ENCODE data around the gene TRIP12. TPM values are rescaled to one million over a fixed set of nuclear protein-coding genes. Genes with fewer than 3 reads are reported as not detected.

The TRIP12 gene
- total and polyA plus RNA-seq, 2 of the 13 experiments (the other 11 are each of a cell fraction or from before 2014, with no cell fraction given) = 72.1 to 153 TPM

GRCh38 chr2:229896857-229897256 is 25.0 kb downstream of the TRIP12 start:
- no peak for ATAC-seq

GRCh38 chr2:229889023-229889422 is 32.8 kb downstream of the TRIP12 start:
- Histone ChIP-seq H3K79me2 (ENCODE audit: insufficient read depth, low read length) (peaks cover 88% of the 10 kb centered on the region), H3K27ac (ENCODE audit: extremely low read length, insufficient read depth, low read length) (no peak overlapping the region), H4K20me1 (ENCODE audit: insufficient read depth, low read length) (peaks cover 21% of the 10 kb centered on the region), H3K4me1 (ENCODE audit: insufficient read depth, low read length) (no peaks in the 10 kb centered on the region), H3K4me2 (ENCODE audit: low read depth, low read length) (no peak overlapping the region), H3K36me3 (replicated peaks in 1 of 2; ENCODE audit: control insufficient read depth in 1 of 2, insufficient read depth in 2 of 2, low read length in 2 of 2) (peaks cover 2 to 35% of the 10 kb centered on the region in 2 experiments; a peak in 3 of 5 replicates), H2AFZ (ENCODE audit: low read length) (no peak overlapping the region), H3K9ac (ENCODE audit: insufficient read depth, low read depth, low read length) (no peak overlapping the region), H3K9me3 (ENCODE audit: low read length) (no peaks in the 10 kb centered on the region), H3K27me3 (ENCODE audit: control insufficient read depth in 1 of 2, insufficient read depth in 2 of 2, low read length in 2 of 2) (no peaks in the 10 kb centered on the region), H3K4me3 (replicated peaks in 1 of 3; ENCODE audit: insufficient read depth in 1 of 3, low read depth in 2 of 3, low read length in 3 of 3) (no peak overlapping the region)
- no peak for FAIRE-seq
- in situ Hi-C loops (cut with HindIII; ENCODE audit: extremely low pct_ligation_motif_present, low pct_unique_long_range_greater_than_20kb) = no loop called here
- ChIA-PET POLR2A (no interaction called here), CTCF (ENCODE audit: low intra/inter-chr PET ratio, low total read pairs) (no interaction called here)
- no peak for ATAC-seq
- BruUV-seq (replicated peaks) = no TSS peak
- intact Hi-C loops (cut with micrococcal nuclease; ENCODE audit: unreplicated experiment) = no loop called here
- DNase-seq (ENCODE audit: low spot score) = no peak
- 97% methylated on average over 2 of the region's 2 CpGs for WGBS (ENCODE audit: low lambda C conversion rate)
- TF ChIP-seq SOX6 (IDR thresholded peaks at IDR 0.05) (no peak), SOX6 (CRISPR knock-in tag; IDR thresholded peaks at IDR 0.05) (no peak), ZNF577 (CRISPR knock-in tag; IDR thresholded peaks at IDR 0.05; ENCODE audit: borderline replicate concordance, low read depth) (no peak), RARA (CRISPR knock-in tag; IDR thresholded peaks at IDR 0.05) (no peak), E2F2 (CRISPR knock-in tag; IDR thresholded peaks at IDR 0.05; ENCODE audit: borderline replicate concordance) (no peak), MYPOP (CRISPR knock-in tag; IDR thresholded peaks at IDR 0.05) (no peak), ATF5 (CRISPR knock-in tag; IDR thresholded peaks at IDR 0.05; ENCODE audit: low read depth) (no peak), ZNF616 (CRISPR knock-in tag; IDR thresholded peaks at IDR 0.05; ENCODE audit: low read depth) (no peak), TEF (CRISPR knock-in tag; IDR thresholded peaks at IDR 0.05) (no peak), PPARG (CRISPR knock-in tag; conservative IDR thresholded peaks at IDR 0.05) (no peak), TAF1 (CRISPR knock-in tag; IDR thresholded peaks at IDR 0.05) (no peak), UBTF (CRISPR knock-in tag; IDR thresholded peaks at IDR 0.05) (no peak)

More at GRCh38 chr2:229896857-229897256, 25.0 kb downstream of the TRIP12 start:
- H3K36me3 ChIP-seq (replicated peaks in 1 of 2; ENCODE audit: control insufficient read depth in 1 of 2, insufficient read depth in 2 of 2, low read length in 2 of 2) = peaks cover 2 to 16% of the 10 kb centered on the region in 2 experiments; a peak in 4 of 5 replicates
- DNase-seq (ENCODE audit: low spot score) (no peak), FAIRE-seq (no peak)
- no TSS peak for BruUV-seq (replicated peaks)
- H3K79me2 ChIP-seq (ENCODE audit: insufficient read depth, low read length) = peaks cover 91% of the 10 kb centered on the region
- H3K4me3 ChIP-seq (replicated peaks in 1 of 3; ENCODE audit: insufficient read depth in 1 of 3, low read depth in 2 of 3, low read length in 3 of 3) = no peak overlapping the region
- no peak overlapping the region for H3K4me2 ChIP-seq (ENCODE audit: low read depth, low read length)
- ChIA-PET POLR2A (no interaction called here), CTCF (ENCODE audit: low intra/inter-chr PET ratio, low total read pairs) (no interaction called here)
- TF ChIP-seq ZBTB3 (CRISPR knock-in tag; IDR thresholded peaks at IDR 0.05; ENCODE audit: borderline replicate concordance, low read depth) = no peak
- no peak for TF ChIP-seq FOSL2 (CRISPR knock-in tag; IDR thresholded peaks at IDR 0.05)
- H3K27me3 ChIP-seq (ENCODE audit: control insufficient read depth in 1 of 2, insufficient read depth in 2 of 2, low read length in 2 of 2) = no peaks in the 10 kb centered on the region
- no peaks in the 10 kb centered on the region for H3K9me3 ChIP-seq (ENCODE audit: low read length)
- intact Hi-C loops (cut with micrococcal nuclease; ENCODE audit: unreplicated experiment) (no loop called here), in situ Hi-C loops (cut with HindIII; ENCODE audit: extremely low pct_ligation_motif_present, low pct_unique_long_range_greater_than_20kb) (no loop called here)
- no peak overlapping the region for H3K27ac ChIP-seq (ENCODE audit: extremely low read length, insufficient read depth, low read length)
- H2AFZ ChIP-seq (ENCODE audit: low read length) = no peak overlapping the region
- H3K9ac ChIP-seq (ENCODE audit: insufficient read depth, low read depth, low read length) = no peak overlapping the region
- peaks cover 24% of the 10 kb centered on the region for H3K4me1 ChIP-seq (ENCODE audit: insufficient read depth, low read length)
- 88% methylated on average over 1 of the region's 1 CpG for WGBS (ENCODE audit: low lambda C conversion rate)
- H4K20me1 ChIP-seq (ENCODE audit: insufficient read depth, low read length) = peaks cover 44% of the 10 kb centered on the region
